HepG2 (cell line): ENCODE results near the gene GPS1. TPM values are rescaled to one million over a fixed set of nuclear protein-coding genes. Genes with fewer than 3 reads are reported as not detected.

Source experiments
- AGO2 ChIP-seq: fragments of 200-400 bp; formaldehyde crosslinking; optimal IDR thresholded peaks from 2 replicates; pipeline ENCODE3; 2017; ENCODE audit warnings: mild to moderate bottlenecking, low read depth, low read length, moderate library complexity
- GFI1 ChIP-seq: sonication (generic); formaldehyde crosslinking; IDR thresholded peaks from 2 replicates; pipeline ENCODE4 v1.5.0; 2020; ENCODE audit warnings: missing genetic modification reagents, mild to moderate bottlenecking, borderline replicate concordance
- HMGA1 ChIP-seq: sonication (generic); formaldehyde crosslinking; conservative IDR thresholded peaks from 2 replicates; pipeline ENCODE4 v1.4.0; 2020; ENCODE audit warnings: missing genetic modification reagents
- MTF1 ChIP-seq: sonication (generic); formaldehyde crosslinking; IDR thresholded peaks from 2 replicates; pipeline ENCODE4 v1.5.0; 2020; ENCODE audit warnings: missing genetic modification reagents
- MYC ChIP-seq: sonication (generic); formaldehyde crosslinking; IDR thresholded peaks from 2 replicates; pipeline ENCODE4 v1.9.0; 2021; ENCODE audit warnings: missing genetic modification reagents, borderline replicate concordance
- NFRKB ChIP-seq: fragments of 450-650 bp; IDR thresholded peaks from 2 replicates; pipeline ENCODE4 v1.6.1; 2017
- NFYB ChIP-seq: sonication (generic); formaldehyde crosslinking; IDR thresholded peaks from 2 replicates; pipeline ENCODE4 v1.4.0; 2020; ENCODE audit warnings: missing genetic modification reagents
- PPARG ChIP-seq: conservative IDR thresholded peaks from 2 replicates; pipeline ENCODE4 v1.6.1; 2016; ENCODE audit warnings: missing biosample characterization, missing genetic modification reagents
- RAD51 ChIP-seq: fragments of 450-650 bp; IDR thresholded peaks from 2 replicates; pipeline ENCODE4 v1.6.1; 2016; ENCODE audit warnings: borderline replicate concordance
- SMAD9 ChIP-seq: sonication (generic); formaldehyde crosslinking; IDR thresholded peaks from 2 replicates; pipeline ENCODE4 v1.5.1; 2020; ENCODE audit warnings: mild to moderate bottlenecking, missing genetic modification reagents
- SUZ12 ChIP-seq: fragments of 150-350 bp; IDR thresholded peaks from 2 replicates; pipeline ENCODE4 v1.6.1; 2014; ENCODE audit warnings: low read depth, low read length
- YEATS2 ChIP-seq: sonication (generic); formaldehyde crosslinking; IDR thresholded peaks from 2 replicates; pipeline ENCODE4 v1.4.0; 2020; ENCODE audit warnings: missing genetic modification reagents, borderline replicate concordance
- ZFP1 ChIP-seq: IDR thresholded peaks from 2 replicates; pipeline ENCODE4 v1.6.1; 2016
- ZFP36L1 ChIP-seq: sonication (generic); formaldehyde crosslinking; IDR thresholded peaks from 2 replicates; pipeline ENCODE4 v1.8.0; 2022; ENCODE audit warnings: mild to moderate bottlenecking, missing genetic modification reagents, moderate library complexity
- ZNF24 ChIP-seq: fragments of 450-650 bp; IDR thresholded peaks from 2 replicates; pipeline ENCODE4 v1.6.1; 2017; ENCODE audit warnings: antibody characterized with exemption, mild to moderate bottlenecking
- ZNF263 ChIP-seq: sonication (generic); formaldehyde crosslinking; IDR thresholded peaks from 2 replicates; pipeline ENCODE4 v1.4.0; 2020; ENCODE audit warnings: missing genetic modification reagents
- ZNF274 ChIP-seq: sonication (generic); formaldehyde crosslinking; IDR thresholded peaks from 2 replicates; pipeline ENCODE4 v1.5.1; 2020; ENCODE audit warnings: mild to moderate bottlenecking, missing genetic modification reagents
- ZNF577 ChIP-seq: sonication (generic); formaldehyde crosslinking; IDR thresholded peaks from 2 replicates; pipeline ENCODE4 v1.4.0; 2020; ENCODE audit warnings: mild to moderate bottlenecking, low read depth, missing genetic modification reagents, borderline replicate concordance
- ZNF720 ChIP-seq: sonication (generic); formaldehyde crosslinking; IDR thresholded peaks from 2 replicates; pipeline ENCODE4 v1.4.0; 2020; ENCODE audit warnings: missing genetic modification reagents
- ZNF883 ChIP-seq: sonication (generic); formaldehyde crosslinking; IDR thresholded peaks from 2 replicates; pipeline ENCODE4 v1.5.1; 2020; ENCODE audit warnings: mild to moderate bottlenecking, missing genetic modification reagents; ENCODE audit errors: not compliant biosample characterization
- ZZZ3 ChIP-seq: sonication (generic); formaldehyde crosslinking; IDR thresholded peaks from 2 replicates; pipeline ENCODE4 v1.4.0; 2020; ENCODE audit warnings: missing genetic modification reagents, mild to moderate bottlenecking, borderline replicate concordance
- polyA plus RNA-seq, 8 experiments: library from polyadenylated mRNA; depleted of rRNA in 3 of 8; stranded (reverse) in 7 of 8; unstranded in 1 of 8; fragments of >200 nt; fragmentation: Illumina TruSeq in 4 of 8; extraction: Trizol in 4 of 8; gene quantifications; 2 replicates each; pipeline versions ENCODE4 v1.2.1 to v1.2.3, GENCODE V29; 2011 to 2016; ENCODE audit warnings: low read depth in 4 of 8, missing spikeins in 1 of 8, mixed read lengths in 1 of 8; ENCODE audit not compliant: insufficient read depth in 1 of 8
- total RNA-seq, 5 experiments: library from RNA; depleted of rRNA; stranded (reverse); fragments of >200 nt; fragmentation: Illumina TruSeq; extraction: Trizol; gene quantifications; 2 replicates each; pipeline ENCODE4 v1.2.3, GENCODE V29; 2016; ENCODE audit warnings: low read depth in 1 of 5
- TF ChIP-seq, protein P1 (sequence below): sonication (generic); formaldehyde crosslinking; IDR thresholded peaks from 2 replicates; pipeline ENCODE4 v1.5.0; 2020; ENCODE audit warnings: missing genetic modification reagents, mild to moderate bottlenecking, borderline replicate concordance
- TF ChIP-seq, protein P2 (sequence below): sonication (generic); formaldehyde crosslinking; IDR thresholded peaks from 2 replicates; pipeline ENCODE4 v1.4.0; 2020; ENCODE audit warnings: mild to moderate bottlenecking, low read depth, missing genetic modification reagents
- TF ChIP-seq, protein P3 (sequence below): sonication (generic); formaldehyde crosslinking; IDR thresholded peaks from 2 replicates; pipeline ENCODE4 v1.4.0; 2020; ENCODE audit warnings: missing genetic modification reagents, borderline replicate concordance
- TF ChIP-seq, protein P4 (sequence below): sonication (generic); formaldehyde crosslinking; conservative IDR thresholded peaks from 2 replicates; pipeline ENCODE4 v1.8.0; 2022; ENCODE audit warnings: low read depth, missing genetic modification reagents
- TF ChIP-seq, protein P5 (sequence below): IDR thresholded peaks from 2 replicates; pipeline ENCODE4 v1.6.1; 2016; ENCODE audit warnings: missing compliant biosample characterization, missing genetic modification reagents, borderline replicate concordance

GPS1 gene
- total and polyA plus RNA-seq, 2 of the 13 experiments (the other 11 are each of a cell fraction or from before 2014, with no cell fraction given) = 124 to 128 TPM

DNA sequence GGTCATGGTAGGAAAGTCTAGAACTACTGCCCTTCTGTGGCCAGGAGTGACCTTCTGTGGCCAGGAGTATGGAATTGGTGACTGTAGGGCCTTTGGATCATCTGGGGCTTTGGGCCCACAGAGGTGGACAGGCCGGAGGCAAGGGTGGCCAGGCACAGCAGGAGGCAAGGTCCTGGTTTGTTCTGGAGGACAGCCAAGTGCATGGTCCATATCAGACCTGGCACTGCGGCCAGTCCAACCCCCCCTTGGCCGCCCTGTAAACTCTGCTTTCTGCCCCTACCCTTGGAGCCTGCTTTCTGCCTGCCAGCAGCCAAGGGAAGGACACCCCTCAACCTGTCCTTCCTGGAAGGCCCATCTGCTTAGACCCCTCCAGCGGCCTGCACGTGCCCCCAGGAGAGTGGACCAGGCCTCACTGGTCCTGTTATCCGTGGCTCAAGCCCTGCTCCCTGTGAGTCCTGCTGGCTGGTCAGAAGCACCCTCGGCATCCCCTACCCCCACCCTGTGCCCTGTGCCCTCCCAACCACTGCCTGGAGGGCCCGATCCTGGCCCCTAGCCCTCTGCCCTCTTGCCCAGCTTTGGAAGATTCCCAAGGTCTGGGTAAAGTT, 11.9 kb upstream of the GPS1 start (continued):
- TF ChIP-seq MTF1 (CRISPR knock-in tag) (no peak), NFRKB (no peak), HMGA1 (CRISPR knock-in tag) (no peak), ZNF883 (no peak), PPARG (no peak), GFI1 (no peak), AGO2 (no peak), RAD51 (no peak), NFYB (CRISPR knock-in tag) (0 out of 2 replicates have a peak, but pooled peaks have one; percentile 10), MYC (peak; percentile 74; the same call in 1 of the 2 replicates), ZZZ3 (CRISPR knock-in tag) (0 out of 2 replicates have a peak, but pooled peaks have one; percentile 30), ZNF24 (no peak), SMAD9 (no peak), ZFP1 (no peak), ZNF263 (CRISPR knock-in tag) (no peak), YEATS2 (CRISPR knock-in tag) (0 out of 2 replicates have a peak, but pooled peaks have one; percentile 35), ZFP36L1 (CRISPR knock-in tag) (no peak), ZNF720 (no peak), SUZ12 (no peak), ZNF274 (0 out of 2 replicates have a peak, but pooled peaks have one; percentile 41), ZNF577 (no peak)
- TF ChIP-seq, protein P1, sequence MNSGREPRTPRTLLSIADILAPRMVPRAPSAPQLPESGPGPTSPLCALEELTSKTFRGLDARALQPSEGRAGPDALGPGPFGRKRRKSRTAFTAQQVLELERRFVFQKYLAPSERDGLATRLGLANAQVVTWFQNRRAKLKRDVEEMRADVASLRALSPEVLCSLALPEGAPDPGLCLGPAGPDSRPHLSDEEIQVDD = no peak
- TF ChIP-seq, protein P2, sequence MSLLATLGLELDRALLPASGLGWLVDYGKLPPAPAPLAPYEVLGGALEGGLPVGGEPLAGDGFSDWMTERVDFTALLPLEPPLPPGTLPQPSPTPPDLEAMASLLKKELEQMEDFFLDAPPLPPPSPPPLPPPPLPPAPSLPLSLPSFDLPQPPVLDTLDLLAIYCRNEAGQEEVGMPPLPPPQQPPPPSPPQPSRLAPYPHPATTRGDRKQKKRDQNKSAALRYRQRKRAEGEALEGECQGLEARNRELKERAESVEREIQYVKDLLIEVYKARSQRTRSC (CRISPR knock-in tag) = no peak
- TF ChIP-seq, protein P3, sequence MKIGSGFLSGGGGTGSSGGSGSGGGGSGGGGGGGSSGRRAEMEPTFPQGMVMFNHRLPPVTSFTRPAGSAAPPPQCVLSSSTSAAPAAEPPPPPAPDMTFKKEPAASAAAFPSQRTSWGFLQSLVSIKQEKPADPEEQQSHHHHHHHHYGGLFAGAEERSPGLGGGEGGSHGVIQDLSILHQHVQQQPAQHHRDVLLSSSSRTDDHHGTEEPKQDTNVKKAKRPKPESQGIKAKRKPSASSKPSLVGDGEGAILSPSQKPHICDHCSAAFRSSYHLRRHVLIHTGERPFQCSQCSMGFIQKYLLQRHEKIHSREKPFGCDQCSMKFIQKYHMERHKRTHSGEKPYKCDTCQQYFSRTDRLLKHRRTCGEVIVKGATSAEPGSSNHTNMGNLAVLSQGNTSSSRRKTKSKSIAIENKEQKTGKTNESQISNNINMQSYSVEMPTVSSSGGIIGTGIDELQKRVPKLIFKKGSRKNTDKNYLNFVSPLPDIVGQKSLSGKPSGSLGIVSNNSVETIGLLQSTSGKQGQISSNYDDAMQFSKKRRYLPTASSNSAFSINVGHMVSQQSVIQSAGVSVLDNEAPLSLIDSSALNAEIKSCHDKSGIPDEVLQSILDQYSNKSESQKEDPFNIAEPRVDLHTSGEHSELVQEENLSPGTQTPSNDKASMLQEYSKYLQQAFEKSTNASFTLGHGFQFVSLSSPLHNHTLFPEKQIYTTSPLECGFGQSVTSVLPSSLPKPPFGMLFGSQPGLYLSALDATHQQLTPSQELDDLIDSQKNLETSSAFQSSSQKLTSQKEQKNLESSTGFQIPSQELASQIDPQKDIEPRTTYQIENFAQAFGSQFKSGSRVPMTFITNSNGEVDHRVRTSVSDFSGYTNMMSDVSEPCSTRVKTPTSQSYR (CRISPR knock-in tag) = no peak; the same call in 1 of the 2 replicates
- TF ChIP-seq, protein P4, sequence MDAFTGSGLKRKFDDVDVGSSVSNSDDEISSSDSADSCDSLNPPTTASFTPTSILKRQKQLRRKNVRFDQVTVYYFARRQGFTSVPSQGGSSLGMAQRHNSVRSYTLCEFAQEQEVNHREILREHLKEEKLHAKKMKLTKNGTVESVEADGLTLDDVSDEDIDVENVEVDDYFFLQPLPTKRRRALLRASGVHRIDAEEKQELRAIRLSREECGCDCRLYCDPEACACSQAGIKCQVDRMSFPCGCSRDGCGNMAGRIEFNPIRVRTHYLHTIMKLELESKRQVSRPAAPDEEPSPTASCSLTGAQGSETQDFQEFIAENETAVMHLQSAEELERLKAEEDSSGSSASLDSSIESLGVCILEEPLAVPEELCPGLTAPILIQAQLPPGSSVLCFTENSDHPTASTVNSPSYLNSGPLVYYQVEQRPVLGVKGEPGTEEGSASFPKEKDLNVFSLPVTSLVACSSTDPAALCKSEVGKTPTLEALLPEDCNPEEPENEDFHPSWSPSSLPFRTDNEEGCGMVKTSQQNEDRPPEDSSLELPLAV (CRISPR knock-in tag) = no peak
- TF ChIP-seq, protein P5, sequence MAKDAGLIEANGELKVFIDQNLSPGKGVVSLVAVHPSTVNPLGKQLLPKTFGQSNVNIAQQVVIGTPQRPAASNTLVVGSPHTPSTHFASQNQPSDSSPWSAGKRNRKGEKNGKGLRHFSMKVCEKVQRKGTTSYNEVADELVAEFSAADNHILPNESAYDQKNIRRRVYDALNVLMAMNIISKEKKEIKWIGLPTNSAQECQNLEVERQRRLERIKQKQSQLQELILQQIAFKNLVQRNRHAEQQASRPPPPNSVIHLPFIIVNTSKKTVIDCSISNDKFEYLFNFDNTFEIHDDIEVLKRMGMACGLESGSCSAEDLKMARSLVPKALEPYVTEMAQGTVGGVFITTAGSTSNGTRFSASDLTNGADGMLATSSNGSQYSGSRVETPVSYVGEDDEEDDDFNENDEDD = 0 out of 2 replicates have a peak, but pooled peaks have one; percentile 9
